WTC11 (cell line): ENCODE data around the gene FKBP1A. TPM values are rescaled to one million over a fixed set of nuclear protein-coding genes. Genes with fewer than 3 reads are reported as not detected.

Source experiments
- ATAC-seq: fragments of 200-7000 bp; cut with Tn5 transposase; 2 replicates; pipeline ENCODE4 v1.10.0; 2021; ENCODE audit warnings: mild to moderate bottlenecking, moderate library complexity
- CTCF ChIA-PET: fragments of 300-600 bp; sonication (Branson Sonifier 250); formaldehyde crosslinking; loops from one replicate; lab custom pipeline; 2021; ENCODE audit warnings: antibody characterized with exemption; lab: Charles Lee
- POLR2A ChIA-PET: fragments of 350-600 bp; sonication (Branson Sonifier 250); formaldehyde crosslinking; loops from one replicate; lab custom pipeline; 2021; ENCODE audit warnings: antibody characterized with exemption; lab: Charles Lee
- DNase-seq: peaks from one replicate; pipeline ENCODE4 v3.0.0; 2021; ENCODE audit warnings: low spot score
- H3K27ac Mint-ChIP-seq: 2 replicates; pipeline ENCODE4 v1.8.0; 2021; ENCODE audit warnings: mixed read lengths
- H3K27me3 Mint-ChIP-seq: 2 replicates; pipeline ENCODE4 v1.8.0; 2021; ENCODE audit warnings: low read depth, mild to moderate bottlenecking, moderate library complexity, mixed read lengths
- H3K36me3 Mint-ChIP-seq: 2 replicates; pipeline ENCODE4 v1.8.0; 2021; ENCODE audit warnings: mixed read lengths
- H3K4me1 Mint-ChIP-seq: 2 replicates; pipeline ENCODE4 v1.8.0; 2022; ENCODE audit warnings: mixed read lengths
- H3K4me3 Mint-ChIP-seq: 2 replicates; pipeline ENCODE4 v1.8.0; 2021; ENCODE audit warnings: mild to moderate bottlenecking, moderate library complexity, mixed read lengths
- H3K9me3 Mint-ChIP-seq: 2 replicates; pipeline ENCODE4 v1.8.0; 2021; ENCODE audit warnings: mixed read lengths
- ATF6 ChIP-seq: sonication (generic); formaldehyde crosslinking; IDR thresholded peaks from 2 replicates; pipeline ENCODE4 v1.8.1; 2023; ENCODE audit warnings: mild to moderate bottlenecking, missing genetic modification reagents
- E2F5 ChIP-seq: sonication (generic); formaldehyde crosslinking; IDR thresholded peaks from 2 replicates; pipeline ENCODE4 v1.8.1; 2022; ENCODE audit warnings: mild to moderate bottlenecking, moderate library complexity, missing genetic modification reagents
- GRHL2 ChIP-seq: fragments of 250-450 bp; sonication (Bioruptor Pico); IDR thresholded peaks from 2 replicates; pipeline ENCODE4 v1.8.0; 2022; ENCODE audit warnings: mild to moderate bottlenecking, moderate library complexity; ENCODE audit not compliant: insufficient replicate concordance, severe bottlenecking
- HMGXB4 ChIP-seq: sonication (generic); formaldehyde crosslinking; IDR thresholded peaks from 2 replicates; pipeline ENCODE4 v1.8.1; 2023; ENCODE audit warnings: mild to moderate bottlenecking, moderate library complexity, missing genetic modification reagents
- IRF1 ChIP-seq: sonication (generic); formaldehyde crosslinking; IDR thresholded peaks from 2 replicates; pipeline ENCODE4 v1.8.0; 2023; ENCODE audit warnings: missing genetic modification reagents
- JUN ChIP-seq: sonication (generic); formaldehyde crosslinking; IDR thresholded peaks from 2 replicates; pipeline ENCODE4 v1.8.0; 2023; ENCODE audit warnings: mild to moderate bottlenecking, missing genetic modification reagents
- NFATC4 ChIP-seq: fragments of 250-450 bp; sonication (Bioruptor Pico); IDR thresholded peaks from 2 replicates; pipeline ENCODE4 v1.9.0; 2021; ENCODE audit warnings: mild to moderate bottlenecking
- NFE2L1 ChIP-seq: sonication (generic); formaldehyde crosslinking; IDR thresholded peaks from 2 replicates; pipeline ENCODE4 v1.8.1; 2023; ENCODE audit warnings: missing genetic modification reagents
- NR3C1 ChIP-seq: sonication (generic); formaldehyde crosslinking; conservative IDR thresholded peaks from 2 replicates; pipeline ENCODE4 v1.8.1; 2023; ENCODE audit warnings: low read depth, mild to moderate bottlenecking, missing genetic modification reagents
- ZBTB43 ChIP-seq: sonication (generic); formaldehyde crosslinking; IDR thresholded peaks from 2 replicates; pipeline ENCODE4 v1.8.1; 2023; ENCODE audit warnings: mild to moderate bottlenecking, missing genetic modification reagents
- ZMAT4 ChIP-seq: fragments of 250-450 bp; sonication (Bioruptor Pico); IDR thresholded peaks from 2 replicates; pipeline ENCODE4 v1.9.0; 2021; ENCODE audit warnings: mild to moderate bottlenecking
- total RNA-seq: library from RNA; stranded (reverse); gene quantifications from 3 replicates; pipeline ENCODE4 v1.2.3, GENCODE V29; 2021
- TF ChIP-seq, protein P1 (sequence below): fragments of 250-450 bp; sonication (Bioruptor Pico); IDR thresholded peaks from 2 replicates; pipeline ENCODE4 v1.9.0; 2021; ENCODE audit warnings: mild to moderate bottlenecking
- TF ChIP-seq, protein P2 (sequence below): sonication (generic); formaldehyde crosslinking; IDR thresholded peaks from 2 replicates; pipeline ENCODE4 v1.8.1; 2022; ENCODE audit warnings: low read depth, missing genetic modification reagents, borderline replicate concordance
- TF ChIP-seq, protein P3 (sequence below): sonication (generic); formaldehyde crosslinking; IDR thresholded peaks from 2 replicates; pipeline ENCODE4 v1.8.0; 2022; ENCODE audit warnings: mild to moderate bottlenecking, missing genetic modification reagents
- TF ChIP-seq, protein P4 (sequence below): fragments of 250-450 bp; sonication (Bioruptor Pico); IDR thresholded peaks from 2 replicates; pipeline ENCODE4 v1.9.0; 2021; ENCODE audit warnings: mild to moderate bottlenecking, borderline replicate concordance

Gene FKBP1A
- total RNA-seq, 1 experiment from 2014 or later = 218 TPM

GRCh38 chr20:1323830-1324597 is 68.8 kb downstream of the FKBP1A start (continued):
- TF ChIP-seq, protein P1, sequence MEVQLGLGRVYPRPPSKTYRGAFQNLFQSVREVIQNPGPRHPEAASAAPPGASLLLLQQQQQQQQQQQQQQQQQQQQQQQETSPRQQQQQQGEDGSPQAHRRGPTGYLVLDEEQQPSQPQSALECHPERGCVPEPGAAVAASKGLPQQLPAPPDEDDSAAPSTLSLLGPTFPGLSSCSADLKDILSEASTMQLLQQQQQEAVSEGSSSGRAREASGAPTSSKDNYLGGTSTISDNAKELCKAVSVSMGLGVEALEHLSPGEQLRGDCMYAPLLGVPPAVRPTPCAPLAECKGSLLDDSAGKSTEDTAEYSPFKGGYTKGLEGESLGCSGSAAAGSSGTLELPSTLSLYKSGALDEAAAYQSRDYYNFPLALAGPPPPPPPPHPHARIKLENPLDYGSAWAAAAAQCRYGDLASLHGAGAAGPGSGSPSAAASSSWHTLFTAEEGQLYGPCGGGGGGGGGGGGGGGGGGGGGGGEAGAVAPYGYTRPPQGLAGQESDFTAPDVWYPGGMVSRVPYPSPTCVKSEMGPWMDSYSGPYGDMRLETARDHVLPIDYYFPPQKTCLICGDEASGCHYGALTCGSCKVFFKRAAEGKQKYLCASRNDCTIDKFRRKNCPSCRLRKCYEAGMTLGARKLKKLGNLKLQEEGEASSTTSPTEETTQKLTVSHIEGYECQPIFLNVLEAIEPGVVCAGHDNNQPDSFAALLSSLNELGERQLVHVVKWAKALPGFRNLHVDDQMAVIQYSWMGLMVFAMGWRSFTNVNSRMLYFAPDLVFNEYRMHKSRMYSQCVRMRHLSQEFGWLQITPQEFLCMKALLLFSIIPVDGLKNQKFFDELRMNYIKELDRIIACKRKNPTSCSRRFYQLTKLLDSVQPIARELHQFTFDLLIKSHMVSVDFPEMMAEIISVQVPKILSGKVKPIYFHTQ = no peak
- TF ChIP-seq NFATC4 (CRISPR knock-in tag) (no peak), JUN (CRISPR knock-in tag) (no peak)
- TF ChIP-seq, all 79 proteins: peak for 0

- ATAC-seq = no peak
Observed at GRCh38 chr20:1323256-1323655, 69.6 kb downstream of the FKBP1A start.

More at GRCh38 chr20:1323256-1323655, 69.6 kb downstream of the FKBP1A start:
- POLR2A ChIA-PET = no interaction called here
- no peak overlapping the region for H3K4me3 Mint-ChIP-seq
- H3K27me3 Mint-ChIP-seq = peaks cover 15% of the 10 kb centered on the region
- no peaks in the 10 kb centered on the region for H3K36me3 Mint-ChIP-seq
- H3K27ac Mint-ChIP-seq = no peak overlapping the region; the same call in 1 of the 2 replicates
- no peak for DNase-seq
- CTCF ChIA-PET = interaction anchor here (1.2 to 2.7 kb wide), 2 partner anchors 10 to 11 kb away, joined by 4 to 33 read pairs; no protein-coding TSS in a partner anchor
- H3K9me3 Mint-ChIP-seq = no peaks in the 10 kb centered on the region
- no peak for TF ChIP-seq GRHL2 (CRISPR knock-in tag)
- TF ChIP-seq, protein P2, sequence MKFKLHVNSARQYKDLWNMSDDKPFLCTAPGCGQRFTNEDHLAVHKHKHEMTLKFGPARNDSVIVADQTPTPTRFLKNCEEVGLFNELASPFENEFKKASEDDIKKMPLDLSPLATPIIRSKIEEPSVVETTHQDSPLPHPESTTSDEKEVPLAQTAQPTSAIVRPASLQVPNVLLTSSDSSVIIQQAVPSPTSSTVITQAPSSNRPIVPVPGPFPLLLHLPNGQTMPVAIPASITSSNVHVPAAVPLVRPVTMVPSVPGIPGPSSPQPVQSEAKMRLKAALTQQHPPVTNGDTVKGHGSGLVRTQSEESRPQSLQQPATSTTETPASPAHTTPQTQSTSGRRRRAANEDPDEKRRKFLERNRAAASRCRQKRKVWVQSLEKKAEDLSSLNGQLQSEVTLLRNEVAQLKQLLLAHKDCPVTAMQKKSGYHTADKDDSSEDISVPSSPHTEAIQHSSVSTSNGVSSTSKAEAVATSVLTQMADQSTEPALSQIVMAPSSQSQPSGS = no peak
- no peak for TF ChIP-seq ZBTB43 (CRISPR knock-in tag)
- TF ChIP-seq, protein P3, sequence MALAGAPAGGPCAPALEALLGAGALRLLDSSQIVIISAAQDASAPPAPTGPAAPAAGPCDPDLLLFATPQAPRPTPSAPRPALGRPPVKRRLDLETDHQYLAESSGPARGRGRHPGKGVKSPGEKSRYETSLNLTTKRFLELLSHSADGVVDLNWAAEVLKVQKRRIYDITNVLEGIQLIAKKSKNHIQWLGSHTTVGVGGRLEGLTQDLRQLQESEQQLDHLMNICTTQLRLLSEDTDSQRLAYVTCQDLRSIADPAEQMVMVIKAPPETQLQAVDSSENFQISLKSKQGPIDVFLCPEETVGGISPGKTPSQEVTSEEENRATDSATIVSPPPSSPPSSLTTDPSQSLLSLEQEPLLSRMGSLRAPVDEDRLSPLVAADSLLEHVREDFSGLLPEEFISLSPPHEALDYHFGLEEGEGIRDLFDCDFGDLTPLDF (CRISPR knock-in tag) = no peak
- no peak for TF ChIP-seq NFE2L1 (CRISPR knock-in tag)
- no peak for TF ChIP-seq ATF6
- TF ChIP-seq E2F5 (CRISPR knock-in tag) = no peak
- TF ChIP-seq, protein P4, sequence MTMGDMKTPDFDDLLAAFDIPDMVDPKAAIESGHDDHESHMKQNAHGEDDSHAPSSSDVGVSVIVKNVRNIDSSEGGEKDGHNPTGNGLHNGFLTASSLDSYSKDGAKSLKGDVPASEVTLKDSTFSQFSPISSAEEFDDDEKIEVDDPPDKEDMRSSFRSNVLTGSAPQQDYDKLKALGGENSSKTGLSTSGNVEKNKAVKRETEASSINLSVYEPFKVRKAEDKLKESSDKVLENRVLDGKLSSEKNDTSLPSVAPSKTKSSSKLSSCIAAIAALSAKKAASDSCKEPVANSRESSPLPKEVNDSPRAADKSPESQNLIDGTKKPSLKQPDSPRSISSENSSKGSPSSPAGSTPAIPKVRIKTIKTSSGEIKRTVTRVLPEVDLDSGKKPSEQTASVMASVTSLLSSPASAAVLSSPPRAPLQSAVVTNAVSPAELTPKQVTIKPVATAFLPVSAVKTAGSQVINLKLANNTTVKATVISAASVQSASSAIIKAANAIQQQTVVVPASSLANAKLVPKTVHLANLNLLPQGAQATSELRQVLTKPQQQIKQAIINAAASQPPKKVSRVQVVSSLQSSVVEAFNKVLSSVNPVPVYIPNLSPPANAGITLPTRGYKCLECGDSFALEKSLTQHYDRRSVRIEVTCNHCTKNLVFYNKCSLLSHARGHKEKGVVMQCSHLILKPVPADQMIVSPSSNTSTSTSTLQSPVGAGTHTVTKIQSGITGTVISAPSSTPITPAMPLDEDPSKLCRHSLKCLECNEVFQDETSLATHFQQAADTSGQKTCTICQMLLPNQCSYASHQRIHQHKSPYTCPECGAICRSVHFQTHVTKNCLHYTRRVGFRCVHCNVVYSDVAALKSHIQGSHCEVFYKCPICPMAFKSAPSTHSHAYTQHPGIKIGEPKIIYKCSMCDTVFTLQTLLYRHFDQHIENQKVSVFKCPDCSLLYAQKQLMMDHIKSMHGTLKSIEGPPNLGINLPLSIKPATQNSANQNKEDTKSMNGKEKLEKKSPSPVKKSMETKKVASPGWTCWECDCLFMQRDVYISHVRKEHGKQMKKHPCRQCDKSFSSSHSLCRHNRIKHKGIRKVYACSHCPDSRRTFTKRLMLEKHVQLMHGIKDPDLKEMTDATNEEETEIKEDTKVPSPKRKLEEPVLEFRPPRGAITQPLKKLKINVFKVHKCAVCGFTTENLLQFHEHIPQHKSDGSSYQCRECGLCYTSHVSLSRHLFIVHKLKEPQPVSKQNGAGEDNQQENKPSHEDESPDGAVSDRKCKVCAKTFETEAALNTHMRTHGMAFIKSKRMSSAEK (CRISPR knock-in tag) = no peak
- no peak for TF ChIP-seq HMGXB4
- TF ChIP-seq IRF1 (CRISPR knock-in tag) = no peak
- no peak for TF ChIP-seq NR3C1 (CRISPR knock-in tag)
- TF ChIP-seq ZMAT4 = no peak
- peaks cover 7% of the 10 kb centered on the region; the same call in 1 of the 2 replicates for H3K4me1 Mint-ChIP-seq
